Measurements from ENCODE around the gene DLG1.

DLG1 gene

GRCh38 chr3:197031315-197032285, 266.8 kb downstream of the DLG1 start:
- DNase-seq (ENCODE audit: low read depth in 4 of 4, low spot score in 1 of 4), result peak in 1 of 4 experiments; percentile 20

DNA sequence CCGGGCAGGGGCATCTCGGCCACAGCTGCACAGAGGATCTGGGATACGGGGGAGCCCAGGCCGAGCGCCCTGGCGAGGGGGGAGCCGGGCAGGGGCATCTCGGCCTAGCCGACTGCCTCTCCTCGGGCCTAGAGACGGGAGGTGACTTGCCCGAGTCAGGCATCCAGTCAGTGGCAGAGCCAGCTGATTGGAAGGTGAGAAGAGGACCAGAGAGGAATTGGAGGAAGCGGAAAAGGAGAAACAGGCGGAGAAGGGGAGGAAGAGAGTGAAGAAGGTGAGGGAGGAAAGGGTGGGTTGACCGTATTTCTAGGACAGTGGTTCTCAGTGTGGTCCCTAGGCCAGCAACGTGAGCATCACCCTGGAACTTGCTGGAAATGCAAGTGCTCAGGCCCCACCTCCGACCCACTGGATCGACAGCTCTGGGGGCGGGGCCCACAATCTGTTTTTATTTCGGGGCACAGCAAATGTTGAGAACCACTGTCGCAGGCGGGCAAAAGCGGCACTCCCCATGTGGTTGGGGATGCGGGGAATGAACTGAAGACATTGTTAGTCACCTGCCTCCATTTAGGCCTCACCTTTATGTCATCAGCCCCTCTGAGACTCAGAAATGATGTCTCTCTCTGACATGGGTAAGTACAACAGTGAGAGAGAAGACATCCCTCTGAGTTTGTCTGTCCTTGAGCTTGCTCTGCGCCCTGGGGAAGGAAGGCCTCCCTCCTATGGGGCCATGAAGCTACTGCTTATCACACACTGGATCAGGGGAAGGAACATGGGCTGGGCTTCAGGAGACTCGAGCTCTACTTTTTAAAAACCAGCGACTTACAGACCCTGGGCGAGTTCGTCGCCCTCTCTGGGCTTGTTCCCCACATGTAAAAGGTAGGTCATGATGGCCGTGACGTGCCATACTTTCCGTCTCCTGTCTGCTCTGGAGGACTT, 267.8 kb downstream of the DLG1 start:
- no peak for DNase-seq (ENCODE audit: low read depth in 4 of 4, low spot score in 1 of 4)

GRCh38 chr3:197029511-197030167, 268.8 kb downstream of the DLG1 start, which contains the start of gene MELTF:
MELTF (minus strand) TSS chr3:197029817; CDS start chr3:197029702, 115 bp downstream.
- peak; percentile 47 to 73 (median 56) for DNase-seq (ENCODE audit: low read depth in 4 of 4, low spot score in 1 of 4)

DNA sequence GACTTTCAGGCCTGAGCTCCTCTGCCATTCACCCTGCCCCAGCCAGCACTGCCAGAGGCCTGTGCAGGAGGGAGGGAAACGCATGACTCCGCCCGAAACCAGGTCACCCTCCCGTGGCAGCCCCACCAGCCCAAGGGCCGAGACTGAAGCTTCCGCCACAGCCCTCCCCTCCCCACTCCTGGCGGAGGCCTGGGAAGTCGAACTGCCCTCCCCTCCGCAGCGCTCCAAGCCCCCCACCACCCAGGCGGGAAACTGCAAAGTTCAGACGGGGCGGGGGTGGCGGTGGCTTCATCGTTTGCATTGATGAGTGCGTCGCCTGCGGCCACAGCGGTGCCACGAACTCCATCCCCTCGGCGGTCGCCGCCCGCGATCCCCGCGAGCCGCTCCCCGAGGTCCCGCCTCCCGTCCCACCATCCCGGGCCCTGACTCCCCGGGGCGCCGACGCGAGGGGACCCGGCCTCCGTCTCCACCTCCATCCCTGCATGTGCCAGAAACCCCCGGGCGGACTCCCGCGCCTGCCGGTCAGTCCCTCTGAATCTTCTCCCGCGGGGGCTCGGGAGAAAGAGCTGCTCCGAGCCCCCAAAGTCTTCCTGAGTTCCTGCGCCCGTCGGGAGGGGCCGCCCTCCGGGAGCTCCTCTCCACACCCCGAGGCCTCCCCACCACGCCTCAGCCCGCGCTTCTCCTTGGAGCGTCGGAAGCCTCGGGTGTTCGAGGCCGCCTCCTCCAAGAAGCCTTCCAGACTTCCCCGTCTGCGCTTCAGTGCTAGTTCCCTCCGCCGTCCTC, 269.5 kb downstream of the DLG1 start:
- DNase-seq (ENCODE audit: low read depth in 4 of 4, low spot score in 1 of 4), result no peak

DNA sequence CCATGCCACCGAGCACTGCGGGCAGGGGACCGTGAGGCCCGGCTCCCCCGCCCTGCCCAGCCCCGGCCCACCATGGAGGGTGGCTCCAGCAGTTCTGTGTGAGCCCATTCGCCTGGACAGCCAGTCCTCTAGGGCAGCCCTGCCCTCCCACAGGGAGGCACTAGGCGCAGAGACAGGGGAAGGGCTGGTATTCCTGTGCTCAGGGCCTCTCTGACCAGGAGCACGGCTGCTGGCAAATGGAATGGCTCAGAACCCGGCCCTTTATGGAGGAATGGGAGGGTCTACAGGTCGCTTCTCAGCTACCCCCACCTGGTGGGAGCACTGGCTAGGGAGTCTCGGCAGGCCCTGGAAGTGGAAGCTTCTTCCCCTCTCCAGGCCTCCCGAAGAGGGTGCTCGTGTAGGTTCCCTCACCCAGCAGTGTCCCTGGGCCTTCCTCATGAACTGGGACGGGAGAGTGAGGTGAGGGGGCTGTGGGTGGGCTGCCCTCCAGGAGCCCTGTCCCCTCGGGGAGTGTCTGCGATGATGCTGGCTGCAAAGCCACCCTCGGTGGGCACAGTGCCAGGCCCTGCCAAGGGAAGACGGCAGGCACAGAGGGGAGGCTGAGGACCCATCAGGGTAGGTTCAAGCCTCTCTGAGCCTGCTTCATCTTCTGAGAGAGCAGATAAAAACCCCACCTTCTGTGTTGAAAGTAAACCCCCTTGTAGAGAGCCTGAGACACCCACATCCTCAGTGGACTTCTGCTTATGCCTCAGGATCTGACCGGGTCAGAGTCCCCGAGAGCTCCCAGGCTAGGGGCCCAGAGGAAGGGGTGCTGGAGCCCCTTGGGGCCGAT, 270.3 kb downstream of the DLG1 start:
- DNase-seq (ENCODE audit: low read depth in 4 of 4, low spot score in 1 of 4), result no peak

DNA sequence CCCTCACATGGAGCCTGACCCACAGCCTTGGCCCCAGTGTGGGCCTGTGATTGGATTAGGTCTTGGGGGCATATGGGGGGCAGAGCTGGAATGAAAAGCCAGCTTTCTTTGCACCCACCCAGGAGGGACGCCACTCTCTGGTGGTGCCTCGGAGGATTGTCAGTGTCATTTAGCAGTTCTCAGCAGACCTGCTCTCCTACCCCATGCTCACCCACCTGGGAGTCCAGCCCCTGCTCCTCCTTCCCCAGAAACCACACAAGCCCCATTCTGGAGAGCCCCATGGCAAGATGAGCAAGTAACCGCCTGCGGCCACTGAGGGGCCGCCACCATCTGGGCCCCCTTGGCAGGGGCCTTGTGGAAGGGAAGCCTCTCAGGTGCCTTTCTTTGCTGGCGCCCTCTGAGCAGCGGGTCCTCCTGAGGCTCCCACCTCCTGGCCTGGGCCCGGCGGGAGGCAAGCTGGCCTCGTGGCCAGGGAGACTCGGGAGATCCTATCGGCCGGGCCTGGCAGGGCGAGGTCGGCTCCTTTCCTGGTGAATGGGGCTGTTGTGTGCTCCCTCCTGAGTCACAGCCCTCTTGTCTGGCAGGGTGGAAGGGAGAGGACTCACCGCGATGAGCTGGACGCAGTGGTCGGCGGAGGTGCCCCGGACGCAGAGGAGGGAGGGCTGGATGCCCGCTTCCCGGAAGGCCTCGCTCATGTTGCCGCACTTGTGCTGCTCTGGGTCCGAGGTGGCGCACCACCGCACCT, 271.1 kb downstream of the DLG1 start:
- no peak for DNase-seq (ENCODE audit: low read depth in 4 of 4, low spot score in 1 of 4)

- DNase-seq (ENCODE audit: low read depth in 4 of 4, low spot score in 1 of 4), result no peak
Observed at GRCh38 chr3:197026481-197026866, 271.9 kb downstream of the DLG1 start.

DNA sequence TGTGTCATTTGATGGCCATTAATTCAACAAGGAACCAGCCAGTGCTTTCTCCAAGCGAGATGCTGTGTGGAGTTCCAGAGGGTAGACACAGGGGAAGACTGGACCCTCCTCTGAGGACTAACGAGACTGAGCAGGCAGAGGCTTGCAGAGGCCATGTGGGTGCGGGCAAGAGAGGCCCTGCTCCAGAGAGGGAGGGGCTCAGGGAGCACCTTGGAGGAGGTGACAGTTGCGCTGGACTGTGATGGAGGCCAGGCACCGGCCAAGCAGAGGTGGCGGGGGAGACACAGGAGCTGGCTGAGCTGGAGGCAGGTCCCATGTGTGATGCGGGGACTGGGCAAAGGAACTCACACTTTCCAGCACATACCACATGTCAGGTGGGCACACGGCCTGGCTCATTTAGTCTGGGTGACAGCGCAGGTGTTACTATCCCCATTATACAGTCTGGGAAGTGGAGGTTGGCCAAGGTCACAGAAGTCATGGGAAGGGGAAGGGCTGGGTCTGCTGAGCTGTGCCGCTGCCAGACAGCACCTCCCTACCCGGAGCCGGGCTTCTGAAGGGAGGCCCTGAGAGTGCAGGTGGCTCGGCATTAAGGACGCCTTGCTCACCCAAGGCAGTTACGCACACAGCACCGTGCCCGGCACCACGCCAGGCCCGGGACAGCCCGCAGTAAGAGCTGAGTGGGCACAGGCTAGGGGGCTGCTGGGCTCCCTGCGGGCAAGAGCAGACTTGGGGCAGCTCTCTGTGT, 272.5 kb downstream of the DLG1 start:
- DNase-seq (ENCODE audit: low read depth in 4 of 4, low spot score in 1 of 4), result no peak

DNA sequence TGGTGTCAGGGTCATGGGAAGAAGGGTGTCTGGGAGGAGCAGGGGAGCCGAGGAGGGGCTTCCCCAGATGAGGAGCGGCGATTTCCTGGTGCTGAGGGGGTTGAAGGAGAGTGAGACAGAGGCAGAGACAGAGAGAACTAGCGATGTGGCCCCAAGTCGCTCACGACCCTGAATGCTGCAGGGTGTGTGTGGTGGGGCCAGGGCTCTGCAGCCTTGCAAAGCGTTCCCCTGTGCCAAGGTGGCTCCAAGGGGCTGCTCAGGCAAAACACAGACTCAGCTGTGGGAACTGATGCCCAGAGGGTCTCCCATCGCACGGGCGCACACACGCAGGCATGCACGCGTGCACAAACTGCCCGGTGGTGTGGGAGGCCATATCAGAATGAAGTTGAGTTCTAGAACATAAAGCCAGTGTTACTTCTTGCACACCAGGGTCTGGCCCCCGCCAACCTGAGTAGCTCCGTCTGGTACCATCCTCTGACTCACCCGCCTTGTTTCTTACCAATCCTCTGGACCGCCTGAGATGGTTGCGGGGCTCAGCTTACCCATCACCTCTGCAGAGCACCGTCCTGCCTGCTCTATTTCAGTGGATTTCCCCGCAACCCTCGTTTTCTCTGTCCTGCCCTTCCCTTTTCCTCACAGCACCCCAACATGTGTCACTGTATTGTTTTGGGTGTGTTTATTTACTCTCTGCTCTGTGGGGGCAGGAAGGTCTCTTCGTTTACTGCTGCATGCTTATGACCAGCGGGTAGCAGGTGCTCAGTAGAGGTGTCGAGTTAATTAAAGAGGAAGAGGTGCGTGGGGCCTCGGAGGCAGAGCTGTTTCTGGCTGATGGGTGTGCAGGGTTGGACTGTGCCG, 273.3 kb downstream of the DLG1 start:
- DNase-seq (ENCODE audit: low read depth in 4 of 4, low spot score in 1 of 4), result no peak

GRCh38 chr3:197023998-197024651, 274.3 kb downstream of the DLG1 start:
- DNase-seq (ENCODE audit: low read depth in 4 of 4, low spot score in 1 of 4), result no peak

- no peak for DNase-seq (ENCODE audit: low read depth in 4 of 4, low spot score in 1 of 4)
Observed at GRCh38 chr3:197023241-197023997, 275.0 kb downstream of the DLG1 start.

DNA sequence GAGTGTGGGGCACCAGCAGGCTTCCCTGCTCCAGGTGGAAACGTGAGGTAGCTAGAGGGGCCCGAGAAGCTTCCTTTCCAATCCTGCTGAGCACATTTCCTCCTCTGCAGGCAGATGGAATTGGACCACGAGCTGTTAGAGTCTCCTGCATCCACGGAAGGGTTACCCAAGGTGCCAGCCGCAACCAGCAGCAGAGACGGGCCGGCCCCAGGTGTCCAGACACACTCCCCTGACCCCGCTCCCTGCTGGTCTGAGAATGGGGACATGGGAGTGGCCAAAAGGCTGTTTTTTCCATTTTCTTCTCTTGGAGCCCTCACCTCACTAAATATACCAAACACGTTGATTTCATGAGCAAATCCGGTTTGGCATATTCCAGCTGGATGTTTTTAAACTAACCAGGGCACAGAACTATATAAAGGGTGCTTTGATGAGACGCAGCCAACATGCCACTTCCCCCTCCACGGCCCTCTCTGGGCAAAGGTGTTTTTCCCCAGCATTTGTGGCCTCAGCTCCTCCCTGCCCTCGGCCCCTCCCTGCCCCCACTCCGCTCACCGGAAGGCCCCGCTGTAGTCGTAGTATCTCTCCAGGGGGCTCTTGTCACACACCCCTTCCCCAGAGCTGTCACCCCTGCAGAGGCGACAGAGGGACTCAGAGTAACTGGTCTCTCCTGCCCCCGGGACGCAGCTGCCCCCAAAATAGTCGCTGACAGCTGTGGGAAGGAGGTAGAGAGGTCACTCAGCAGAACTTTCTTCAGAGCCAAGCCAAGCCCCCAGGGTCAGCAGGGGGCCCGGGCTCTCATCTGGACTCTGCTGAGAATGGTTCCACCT, 275.8 kb downstream of the DLG1 start:
- DNase-seq (ENCODE audit: low read depth in 4 of 4, low spot score in 1 of 4), result no peak

- DNase-seq (ENCODE audit: low read depth in 4 of 4, low spot score in 1 of 4), result no peak
Observed at GRCh38 chr3:197021729-197022404, 276.5 kb downstream of the DLG1 start.

GRCh38 chr3:197021231-197021630, 277.2 kb downstream of the DLG1 start:
- DNase-seq (ENCODE audit: low read depth in 4 of 4, low spot score in 1 of 4), result no peak
